ENCODE data around the gene PKMYT1. TPM values are rescaled to one million over a fixed set of nuclear protein-coding genes. Genes with fewer than 3 reads are reported as not detected.

The PKMYT1 gene
- total RNA-seq, 1 donor from 2014 or later = not detected

DNA sequence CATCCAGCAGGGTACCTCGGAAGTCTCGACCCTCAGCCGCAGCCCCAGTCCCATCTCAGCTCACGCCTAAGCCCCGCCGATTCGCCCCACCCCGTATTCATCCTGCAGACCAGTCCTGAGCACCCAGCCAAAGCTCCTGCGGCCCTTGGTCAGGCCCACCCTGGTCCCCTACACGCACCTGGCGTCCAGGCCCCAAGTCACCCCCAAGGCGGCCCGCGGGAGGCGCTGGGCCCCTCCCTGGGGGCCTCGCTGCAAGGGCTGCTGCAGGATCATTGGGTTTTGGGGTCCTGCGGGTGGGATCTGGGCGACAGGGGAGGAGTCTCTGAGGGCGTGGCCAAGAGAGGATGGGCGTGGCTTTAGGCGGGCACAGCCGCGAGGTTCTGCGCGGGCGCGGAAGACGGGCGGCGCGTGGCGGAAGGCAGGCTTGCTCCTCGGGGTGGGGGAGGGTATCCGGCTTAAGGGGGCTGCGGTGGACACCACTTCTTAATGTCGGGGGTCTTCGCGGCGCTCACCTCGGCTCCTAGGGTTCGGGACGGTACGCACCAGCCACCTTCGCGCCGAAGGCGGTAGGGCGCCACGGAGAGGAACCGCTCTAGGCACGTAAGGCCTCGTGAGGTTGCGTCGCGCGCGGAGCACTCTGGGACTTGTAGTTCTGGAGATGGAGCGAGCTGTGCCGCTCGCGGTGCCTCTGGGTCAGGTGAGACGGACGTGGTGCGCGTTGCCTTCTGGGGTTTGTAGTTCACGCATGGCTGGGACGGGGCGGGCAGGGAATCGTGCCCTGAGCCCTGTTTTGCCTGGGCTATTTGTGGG is 43.6 kb upstream of the PKMYT1 start, which contains the start of the genes HCFC1R1 and THOC6:
Gene HCFC1R1 (minus strand): TSS at position 274 of the 810 bp plus-strand sequence. CDS start 1 bp downstream, at position 273.
Gene THOC6 (plus strand): TSS at position 367 of the 810 bp plus-strand sequence. CDS start 292 bp downstream, at position 659.
- DNase-seq (ENCODE audit: low spot score in 2 of 2) = peak; percentile 91 to 99
- Histone ChIP-seq H3K4me3 (peak within 1 kb of the TSS; percentile 93 to 95), H3K36me3 (peaks cover 18 to 20% of the 10 kb centered on the region in 2 donors), H3K27ac (peak within 1 kb of the TSS; percentile 98 to 100), H3K9me3 (no peaks in the 10 kb centered on the region), H3K27me3 (no peaks in the 10 kb centered on the region), H3K4me1 (peaks cover 9 to 30% of the 10 kb centered on the region in 2 donors)
- TF ChIP-seq, protein P1, sequence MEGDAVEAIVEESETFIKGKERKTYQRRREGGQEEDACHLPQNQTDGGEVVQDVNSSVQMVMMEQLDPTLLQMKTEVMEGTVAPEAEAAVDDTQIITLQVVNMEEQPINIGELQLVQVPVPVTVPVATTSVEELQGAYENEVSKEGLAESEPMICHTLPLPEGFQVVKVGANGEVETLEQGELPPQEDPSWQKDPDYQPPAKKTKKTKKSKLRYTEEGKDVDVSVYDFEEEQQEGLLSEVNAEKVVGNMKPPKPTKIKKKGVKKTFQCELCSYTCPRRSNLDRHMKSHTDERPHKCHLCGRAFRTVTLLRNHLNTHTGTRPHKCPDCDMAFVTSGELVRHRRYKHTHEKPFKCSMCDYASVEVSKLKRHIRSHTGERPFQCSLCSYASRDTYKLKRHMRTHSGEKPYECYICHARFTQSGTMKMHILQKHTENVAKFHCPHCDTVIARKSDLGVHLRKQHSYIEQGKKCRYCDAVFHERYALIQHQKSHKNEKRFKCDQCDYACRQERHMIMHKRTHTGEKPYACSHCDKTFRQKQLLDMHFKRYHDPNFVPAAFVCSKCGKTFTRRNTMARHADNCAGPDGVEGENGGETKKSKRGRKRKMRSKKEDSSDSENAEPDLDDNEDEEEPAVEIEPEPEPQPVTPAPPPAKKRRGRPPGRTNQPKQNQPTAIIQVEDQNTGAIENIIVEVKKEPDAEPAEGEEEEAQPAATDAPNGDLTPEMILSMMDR (IDR thresholded peaks at IDR 0.05) = no peak
- intact Hi-C loops (cut with DNase I) = loop anchor here (2.0 to 10.0 kb wide), 8 partner anchors 119 to 1412 kb away; partner anchors contain the start of genes BRICD5, CEMP1, CRAMP1 and IFT140

- DNase-seq (ENCODE audit: low spot score in 2 of 2) = peak in 1 of 2 donors; percentile 79
- TF ChIP-seq, protein P1 (IDR thresholded peaks at IDR 0.05) = no peak
- peaks cover 9 to 30% of the 10 kb centered on the region in 2 donors for H3K4me1 ChIP-seq
- H3K36me3 ChIP-seq = peaks cover 18 to 20% of the 10 kb centered on the region in 2 donors
- H3K27me3 ChIP-seq = no peaks in the 10 kb centered on the region
- peak overlapping the region; percentile 93 to 95 for H3K4me3 ChIP-seq
- peak overlapping the region; percentile 98 to 100 for H3K27ac ChIP-seq
- no peaks in the 10 kb centered on the region for H3K9me3 ChIP-seq
- intact Hi-C loops (cut with DNase I) = loop anchor here (2.0 to 10.0 kb wide), 8 partner anchors 119 to 1411 kb away; partner anchors contain the start of genes BRICD5, CEMP1, CRAMP1 and IFT140
Observed at GRCh38 chr16:3023415-3023668, 43.1 kb upstream of the PKMYT1 start.

- Histone ChIP-seq H3K4me1 (peaks cover 9 to 34% of the 10 kb centered on the region in 2 donors), H3K27me3 (no peaks in the 10 kb centered on the region), H3K4me3 (peak overlapping the region; percentile 93 to 95), H3K9me3 (no peaks in the 10 kb centered on the region), H3K36me3 (peaks cover 18 to 20% of the 10 kb centered on the region in 2 donors), H3K27ac (peak overlapping the region; percentile 98 to 100)
- TF ChIP-seq, protein P1 (IDR thresholded peaks at IDR 0.05) = no peak
- peak; percentile 47 to 93 for DNase-seq (ENCODE audit: low spot score in 2 of 2)
- intact Hi-C loops (cut with DNase I) = loop anchor here (2.0 to 10.0 kb wide), 8 partner anchors 118 to 1411 kb away; partner anchors contain the start of genes BRICD5, CEMP1, CRAMP1 and IFT140
Observed at GRCh38 chr16:3022684-3023414, 42.6 kb upstream of the PKMYT1 start.

- TF ChIP-seq, protein P1 (IDR thresholded peaks at IDR 0.05) = no peak
- peaks cover 5% of the 10 kb centered on the region for H3K27me3 ChIP-seq
- no peaks in the 10 kb centered on the region for H3K9me3 ChIP-seq
- peak overlapping the region; percentile 98 to 100 for H3K27ac ChIP-seq
- DNase-seq (ENCODE audit: low spot score in 2 of 2) = peak; percentile 84 to 97
- peaks cover 15 to 16% of the 10 kb centered on the region in 2 donors for H3K36me3 ChIP-seq
- intact Hi-C loops (cut with DNase I) = loop anchor here (2.0 to 10.0 kb wide), 8 partner anchors 117 to 1410 kb away; partner anchors contain the start of genes BRICD5, CEMP1, CRAMP1 and IFT140
- H3K4me1 ChIP-seq = peaks cover 9 to 34% of the 10 kb centered on the region in 2 donors
- peak overlapping the region; percentile 93 to 95 for H3K4me3 ChIP-seq
Observed at GRCh38 chr16:3022208-3022683, 42.0 kb upstream of the PKMYT1 start.
